Measurements from ENCODE around the gene MYB.

DNA sequence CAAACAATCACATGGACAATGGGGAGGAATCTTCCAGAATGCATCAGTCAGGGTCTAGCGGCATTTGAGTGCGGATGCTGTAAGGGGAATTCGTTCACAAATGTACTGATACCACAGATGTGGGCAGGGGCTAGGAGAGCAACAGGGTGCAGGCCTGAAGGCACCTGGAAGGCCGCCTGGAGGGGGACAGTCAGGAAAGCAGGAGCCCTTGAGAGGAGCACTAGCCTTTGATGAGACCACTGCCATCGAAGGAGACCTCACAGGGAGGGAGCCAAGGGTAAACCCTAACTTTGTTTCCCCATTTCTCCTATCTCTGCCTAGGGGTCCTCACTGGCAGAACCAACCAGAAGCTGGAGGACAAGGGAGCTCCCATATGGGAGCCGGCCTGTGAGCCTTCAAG is 38.2 kb downstream of the MYB start:
- TF ChIP-seq, protein P1, sequence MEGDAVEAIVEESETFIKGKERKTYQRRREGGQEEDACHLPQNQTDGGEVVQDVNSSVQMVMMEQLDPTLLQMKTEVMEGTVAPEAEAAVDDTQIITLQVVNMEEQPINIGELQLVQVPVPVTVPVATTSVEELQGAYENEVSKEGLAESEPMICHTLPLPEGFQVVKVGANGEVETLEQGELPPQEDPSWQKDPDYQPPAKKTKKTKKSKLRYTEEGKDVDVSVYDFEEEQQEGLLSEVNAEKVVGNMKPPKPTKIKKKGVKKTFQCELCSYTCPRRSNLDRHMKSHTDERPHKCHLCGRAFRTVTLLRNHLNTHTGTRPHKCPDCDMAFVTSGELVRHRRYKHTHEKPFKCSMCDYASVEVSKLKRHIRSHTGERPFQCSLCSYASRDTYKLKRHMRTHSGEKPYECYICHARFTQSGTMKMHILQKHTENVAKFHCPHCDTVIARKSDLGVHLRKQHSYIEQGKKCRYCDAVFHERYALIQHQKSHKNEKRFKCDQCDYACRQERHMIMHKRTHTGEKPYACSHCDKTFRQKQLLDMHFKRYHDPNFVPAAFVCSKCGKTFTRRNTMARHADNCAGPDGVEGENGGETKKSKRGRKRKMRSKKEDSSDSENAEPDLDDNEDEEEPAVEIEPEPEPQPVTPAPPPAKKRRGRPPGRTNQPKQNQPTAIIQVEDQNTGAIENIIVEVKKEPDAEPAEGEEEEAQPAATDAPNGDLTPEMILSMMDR (IDR thresholded peaks at IDR 0.05): no peak
- no peak for TF ChIP-seq POLR2A (IDR thresholded peaks at IDR 0.05)
